NB4 (cell line): ENCODE measurements around the gene ORAI2.

Experiments used
- POLR2A ChIP-seq: IDR thresholded peaks from 2 replicates; pipeline ENCODE4 v1.6.1; 2011; ENCODE audit warnings: mild to moderate bottlenecking; ENCODE audit not compliant: insufficient read length; ENCODE audit errors: extremely low read depth
- TF ChIP-seq, protein P1 (sequence below): IDR thresholded peaks from one replicate; pipeline ENCODE4 v1.5.1; 2012; ENCODE audit warnings: low read depth, low read length

DNA sequence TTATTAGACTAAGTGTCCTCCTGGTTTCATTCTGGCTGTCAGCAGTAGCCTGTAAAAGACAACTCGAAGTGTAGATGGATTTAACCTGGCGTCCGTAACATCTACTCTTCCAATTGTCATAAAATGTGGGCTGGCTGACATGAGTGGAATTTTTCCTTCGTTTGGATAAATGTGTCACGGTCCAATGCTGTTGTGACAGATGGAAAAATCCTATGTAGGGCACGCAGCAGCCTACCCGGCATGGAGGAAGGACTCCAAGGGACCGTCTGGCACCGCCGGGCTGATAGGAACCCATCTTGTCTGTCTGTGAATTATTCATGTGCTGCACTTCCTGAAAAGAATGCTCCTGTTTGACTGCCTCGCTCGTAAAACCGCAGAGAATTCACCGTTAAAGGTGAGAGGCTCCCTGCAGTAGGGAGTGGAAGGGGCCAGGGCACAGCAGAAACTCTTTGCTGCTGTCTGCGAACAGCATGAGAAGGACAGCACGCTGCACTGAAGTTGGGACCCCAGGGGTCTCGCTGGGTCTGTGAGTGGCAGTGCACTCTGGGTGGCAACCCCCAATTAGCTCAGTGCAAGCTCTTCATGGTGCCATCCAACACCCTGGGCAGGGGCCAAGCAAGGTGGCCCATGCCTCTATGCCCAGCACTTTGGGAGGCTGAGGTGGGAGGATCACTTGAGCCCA lies 1.6 kb upstream of the ORAI2 start:
- TF ChIP-seq, protein P1, sequence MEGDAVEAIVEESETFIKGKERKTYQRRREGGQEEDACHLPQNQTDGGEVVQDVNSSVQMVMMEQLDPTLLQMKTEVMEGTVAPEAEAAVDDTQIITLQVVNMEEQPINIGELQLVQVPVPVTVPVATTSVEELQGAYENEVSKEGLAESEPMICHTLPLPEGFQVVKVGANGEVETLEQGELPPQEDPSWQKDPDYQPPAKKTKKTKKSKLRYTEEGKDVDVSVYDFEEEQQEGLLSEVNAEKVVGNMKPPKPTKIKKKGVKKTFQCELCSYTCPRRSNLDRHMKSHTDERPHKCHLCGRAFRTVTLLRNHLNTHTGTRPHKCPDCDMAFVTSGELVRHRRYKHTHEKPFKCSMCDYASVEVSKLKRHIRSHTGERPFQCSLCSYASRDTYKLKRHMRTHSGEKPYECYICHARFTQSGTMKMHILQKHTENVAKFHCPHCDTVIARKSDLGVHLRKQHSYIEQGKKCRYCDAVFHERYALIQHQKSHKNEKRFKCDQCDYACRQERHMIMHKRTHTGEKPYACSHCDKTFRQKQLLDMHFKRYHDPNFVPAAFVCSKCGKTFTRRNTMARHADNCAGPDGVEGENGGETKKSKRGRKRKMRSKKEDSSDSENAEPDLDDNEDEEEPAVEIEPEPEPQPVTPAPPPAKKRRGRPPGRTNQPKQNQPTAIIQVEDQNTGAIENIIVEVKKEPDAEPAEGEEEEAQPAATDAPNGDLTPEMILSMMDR = no peak
- no peak for TF ChIP-seq POLR2A
